ENCODE results near the gene HADHA.

- TF ChIP-seq CTCF (conservative IDR thresholded peaks at IDR 0.05) (no peak), ZFX (IDR thresholded peaks at IDR 0.05) (no peak)
Observed at GRCh38 chr2:26172189-26172870, 72.1 kb downstream of the HADHA start.

Data from C4-2B (cell line).